Lung microvascular endothelial cell (primary cell): Measurements from ENCODE around the gene MRPL36. TPM values are rescaled to one million over a fixed set of nuclear protein-coding genes. Genes with fewer than 3 reads are reported as not detected.

Experiments
- DNase-seq, 2 donors: peaks; one replicate each; pipeline versions ENCODE4 v3.0.0 to v3.0.0-alpha.2; 2010; ENCODE audit warnings: low read depth in 2 of 2
- total RNA-seq: library from RNA; depleted of rRNA; stranded (reverse); fragments of >200 nt; gene quantifications from 2 replicates; pipeline ENCODE4 v1.2.1, GENCODE V29; 2014

MRPL36 gene
- total RNA-seq, 1 donor from 2014 or later = 54.2 TPM

GRCh38 chr5:1797103-1797800, 2.4 kb downstream of the MRPL36 start:
- DNase-seq = no peak

- no peak for DNase-seq
Measured at GRCh38 chr5:1796371-1797102, 3.1 kb downstream of the MRPL36 start.

GRCh38 chr5:1795931-1796330, 3.7 kb downstream of the MRPL36 start:
- DNase-seq = no peak

GRCh38 chr5:1795506-1795905, 4.1 kb downstream of the MRPL36 start:
- no peak for DNase-seq

- DNase-seq = no peak
Measured at GRCh38 chr5:1794901-1795290, 4.7 kb downstream of the MRPL36 start.

GRCh38 chr5:1793966-1794900, 5.4 kb downstream of the MRPL36 start:
- peak in 1 of 2 donors; percentile 36 for DNase-seq

GRCh38 chr5:1793301-1793740, 6.3 kb downstream of the MRPL36 start:
- peak; percentile 36 to 63 for DNase-seq

GRCh38 chr5:1792842-1793266, 6.8 kb downstream of the MRPL36 start:
- peak; percentile 66 to 91 for DNase-seq

- DNase-seq = no peak
Measured at GRCh38 chr5:1791176-1791575, 8.5 kb downstream of the MRPL36 start.

- DNase-seq = peak in 1 of 2 donors; percentile 90
Measured at GRCh38 chr5:1789834-1790471, 9.7 kb downstream of the MRPL36 start.

GRCh38 chr5:1789438-1789833, 10.2 kb downstream of the MRPL36 start:
- DNase-seq = peak in 1 of 2 donors; percentile 60

- DNase-seq = no peak
Measured at GRCh38 chr5:1788828-1789227, 10.8 kb downstream of the MRPL36 start.

GRCh38 chr5:1788200-1788599, 11.4 kb downstream of the MRPL36 start:
- DNase-seq = no peak

- DNase-seq = no peak
Measured at GRCh38 chr5:1787472-1788047, 12.1 kb downstream of the MRPL36 start.

GRCh38 chr5:1786621-1787471, 12.8 kb downstream of the MRPL36 start:
- DNase-seq = no peak

- DNase-seq = no peak
Measured at GRCh38 chr5:1785984-1786383, 13.7 kb downstream of the MRPL36 start.

- DNase-seq = no peak
Measured at GRCh38 chr5:1785062-1785461, 14.6 kb downstream of the MRPL36 start.

GRCh38 chr5:1784197-1785050, 15.2 kb downstream of the MRPL36 start:
- DNase-seq = no peak

GRCh38 chr5:1783216-1783554, 16.5 kb downstream of the MRPL36 start:
- no peak for DNase-seq
